Activated CD8-positive, alpha-beta memory T cell treated with anti-CD3 and anti-CD28 coated beads, Interleukin-2, amount 50 U/mL, for 24 hours (primary cell): ENCODE data around the gene MEGF6.

Experiments used
- DNase-seq: peaks from one replicate; pipeline ENCODE4 v3.0.0-alpha.2; 2020; ENCODE audit errors: extremely low read depth

The MEGF6 gene, protein sequence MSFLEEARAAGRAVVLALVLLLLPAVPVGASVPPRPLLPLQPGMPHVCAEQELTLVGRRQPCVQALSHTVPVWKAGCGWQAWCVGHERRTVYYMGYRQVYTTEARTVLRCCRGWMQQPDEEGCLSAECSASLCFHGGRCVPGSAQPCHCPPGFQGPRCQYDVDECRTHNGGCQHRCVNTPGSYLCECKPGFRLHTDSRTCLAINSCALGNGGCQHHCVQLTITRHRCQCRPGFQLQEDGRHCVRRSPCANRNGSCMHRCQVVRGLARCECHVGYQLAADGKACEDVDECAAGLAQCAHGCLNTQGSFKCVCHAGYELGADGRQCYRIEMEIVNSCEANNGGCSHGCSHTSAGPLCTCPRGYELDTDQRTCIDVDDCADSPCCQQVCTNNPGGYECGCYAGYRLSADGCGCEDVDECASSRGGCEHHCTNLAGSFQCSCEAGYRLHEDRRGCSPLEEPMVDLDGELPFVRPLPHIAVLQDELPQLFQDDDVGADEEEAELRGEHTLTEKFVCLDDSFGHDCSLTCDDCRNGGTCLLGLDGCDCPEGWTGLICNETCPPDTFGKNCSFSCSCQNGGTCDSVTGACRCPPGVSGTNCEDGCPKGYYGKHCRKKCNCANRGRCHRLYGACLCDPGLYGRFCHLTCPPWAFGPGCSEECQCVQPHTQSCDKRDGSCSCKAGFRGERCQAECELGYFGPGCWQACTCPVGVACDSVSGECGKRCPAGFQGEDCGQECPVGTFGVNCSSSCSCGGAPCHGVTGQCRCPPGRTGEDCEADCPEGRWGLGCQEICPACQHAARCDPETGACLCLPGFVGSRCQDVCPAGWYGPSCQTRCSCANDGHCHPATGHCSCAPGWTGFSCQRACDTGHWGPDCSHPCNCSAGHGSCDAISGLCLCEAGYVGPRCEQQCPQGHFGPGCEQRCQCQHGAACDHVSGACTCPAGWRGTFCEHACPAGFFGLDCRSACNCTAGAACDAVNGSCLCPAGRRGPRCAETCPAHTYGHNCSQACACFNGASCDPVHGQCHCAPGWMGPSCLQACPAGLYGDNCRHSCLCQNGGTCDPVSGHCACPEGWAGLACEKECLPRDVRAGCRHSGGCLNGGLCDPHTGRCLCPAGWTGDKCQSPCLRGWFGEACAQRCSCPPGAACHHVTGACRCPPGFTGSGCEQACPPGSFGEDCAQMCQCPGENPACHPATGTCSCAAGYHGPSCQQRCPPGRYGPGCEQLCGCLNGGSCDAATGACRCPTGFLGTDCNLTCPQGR (N-terminal part only)

DNA sequence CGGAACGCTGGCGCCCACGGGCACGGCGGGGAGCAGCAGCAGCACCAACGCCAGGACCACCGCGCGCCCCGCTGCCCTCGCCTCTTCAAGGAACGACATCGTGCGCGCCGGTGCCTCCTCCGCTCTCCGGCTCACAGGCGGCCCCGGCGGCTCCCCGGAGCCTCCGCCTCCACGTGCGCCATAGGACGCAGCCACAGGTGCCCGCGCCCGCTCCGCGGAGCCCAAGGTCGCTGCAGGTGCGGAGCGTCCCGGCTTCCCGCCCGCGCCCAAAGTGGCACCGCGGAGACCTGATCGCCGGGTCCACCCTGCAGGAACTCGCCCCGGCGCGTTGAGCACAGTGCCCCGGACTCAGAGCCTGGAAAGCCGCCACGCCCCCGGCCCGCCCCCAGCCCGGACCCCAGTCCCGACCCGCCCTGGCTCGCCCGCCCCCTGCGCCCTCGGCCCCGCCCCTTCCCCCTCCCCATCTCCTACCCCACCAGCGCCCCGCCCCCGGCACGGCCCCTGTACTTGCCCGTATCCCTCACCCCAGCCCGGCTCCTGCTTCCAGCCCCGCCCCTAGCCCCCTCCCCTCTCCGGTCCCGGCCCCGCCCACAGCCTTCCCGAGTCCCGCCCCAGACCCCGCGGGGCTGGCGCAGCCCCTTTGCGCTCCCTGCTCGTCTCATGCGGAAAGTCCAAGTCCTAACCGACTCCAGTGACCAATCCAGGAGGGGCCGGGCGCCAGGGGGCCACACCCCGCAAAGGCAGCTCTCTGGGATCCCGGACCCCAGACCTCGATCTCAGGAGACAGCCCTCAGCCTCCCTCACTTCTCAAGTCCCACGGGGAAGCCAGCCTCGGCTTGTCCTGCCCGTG, at the start of gene MEGF6:
TSS of gene MEGF6 (minus strand) at position 339 of the 850 bp plus-strand sequence. CDS start at position 99, 240 bp downstream.
- no peak for DNase-seq

GRCh38 chr1:3660704-3661103, 49.4 kb upstream of the MEGF6 start:
- no peak for DNase-seq

DNA sequence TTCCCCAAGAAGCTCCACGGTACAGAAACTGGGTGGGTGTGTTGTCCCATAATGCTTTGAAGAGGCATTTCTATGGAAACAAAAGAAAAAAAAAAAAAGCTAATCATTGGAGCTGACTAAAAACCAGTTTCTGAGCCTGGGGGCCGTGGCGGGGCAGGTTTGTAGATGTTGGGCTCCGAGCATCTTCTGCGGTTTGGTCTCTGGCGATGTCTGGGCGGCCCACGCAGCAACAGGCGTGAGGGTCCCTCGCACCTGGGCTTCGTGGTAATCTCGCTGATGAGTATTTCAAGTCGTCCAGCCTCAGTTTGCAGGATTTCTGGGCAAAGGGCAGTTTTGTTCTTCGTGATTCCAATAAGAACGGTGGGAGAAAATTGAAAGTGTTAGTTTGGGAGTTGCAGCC, 47.8 kb upstream of the MEGF6 start:
- no peak for DNase-seq

- no peak for DNase-seq
These were observed 46.9 kb upstream of the MEGF6 start for GRCh38 chr1:3658231-3658615.

GRCh38 chr1:3657578-3658230, 46.4 kb upstream of the MEGF6 start:
- no peak for DNase-seq

DNA sequence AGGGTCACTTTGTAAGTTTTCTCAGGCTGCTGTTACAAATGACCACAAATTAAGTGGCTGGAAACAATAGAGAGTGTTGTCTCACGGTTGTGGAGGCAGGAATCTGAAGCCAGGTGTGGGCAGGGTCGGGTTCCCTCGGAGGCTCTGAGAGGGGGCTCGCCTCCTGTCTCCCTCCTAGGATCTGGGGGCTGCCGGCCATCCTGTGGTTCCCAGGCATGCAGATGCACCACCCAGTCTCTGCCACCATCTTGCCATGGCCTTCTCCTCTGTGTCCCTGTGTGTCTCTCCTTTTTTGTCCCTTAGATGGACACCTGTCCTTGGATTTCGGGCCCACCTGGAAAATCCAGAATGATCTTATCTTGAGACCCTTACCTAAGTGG, 45.8 kb upstream of the MEGF6 start:
- DNase-seq = no peak

- DNase-seq = no peak
These were observed 45.3 kb upstream of the MEGF6 start for GRCh38 chr1:3656450-3657095.

DNA sequence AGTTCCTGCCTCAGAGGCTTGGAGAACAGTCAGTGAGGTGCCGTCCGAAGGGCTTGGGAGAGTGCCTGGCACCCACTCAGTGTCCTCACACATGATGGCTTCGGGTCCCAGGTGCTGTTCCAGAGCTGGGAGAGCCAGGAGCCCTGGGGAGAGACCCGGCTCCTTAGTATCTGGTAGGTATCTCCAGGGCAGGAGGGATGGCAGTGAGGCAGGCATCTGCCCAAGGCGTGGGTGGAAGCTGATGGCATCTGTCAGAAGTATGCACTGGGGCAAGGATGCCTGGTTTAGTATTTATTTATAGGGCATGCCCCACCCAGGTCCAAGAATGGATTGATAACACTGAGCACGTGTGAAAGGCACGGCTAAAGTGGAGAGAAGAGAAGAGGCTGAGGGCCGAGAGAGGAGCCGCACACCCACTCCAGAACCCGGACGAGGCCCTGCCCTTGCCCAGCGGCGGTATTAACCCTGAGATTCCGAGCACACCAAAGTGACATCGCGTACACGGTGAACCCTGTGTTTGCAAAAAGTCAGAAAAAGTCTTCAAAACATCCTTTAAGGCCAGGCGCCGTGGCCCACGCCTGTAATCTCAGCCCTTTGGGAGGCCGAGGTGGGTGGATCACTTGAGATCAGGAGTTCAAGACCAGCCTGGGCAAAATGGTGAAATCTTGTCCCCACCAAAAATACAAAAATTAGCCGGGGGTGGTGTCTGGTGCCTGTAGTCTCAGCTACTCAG, 43.4 kb upstream of the MEGF6 start:
- DNase-seq = no peak

GRCh38 chr1:3653286-3653618, 41.9 kb upstream of the MEGF6 start:
- no peak for DNase-seq

DNA sequence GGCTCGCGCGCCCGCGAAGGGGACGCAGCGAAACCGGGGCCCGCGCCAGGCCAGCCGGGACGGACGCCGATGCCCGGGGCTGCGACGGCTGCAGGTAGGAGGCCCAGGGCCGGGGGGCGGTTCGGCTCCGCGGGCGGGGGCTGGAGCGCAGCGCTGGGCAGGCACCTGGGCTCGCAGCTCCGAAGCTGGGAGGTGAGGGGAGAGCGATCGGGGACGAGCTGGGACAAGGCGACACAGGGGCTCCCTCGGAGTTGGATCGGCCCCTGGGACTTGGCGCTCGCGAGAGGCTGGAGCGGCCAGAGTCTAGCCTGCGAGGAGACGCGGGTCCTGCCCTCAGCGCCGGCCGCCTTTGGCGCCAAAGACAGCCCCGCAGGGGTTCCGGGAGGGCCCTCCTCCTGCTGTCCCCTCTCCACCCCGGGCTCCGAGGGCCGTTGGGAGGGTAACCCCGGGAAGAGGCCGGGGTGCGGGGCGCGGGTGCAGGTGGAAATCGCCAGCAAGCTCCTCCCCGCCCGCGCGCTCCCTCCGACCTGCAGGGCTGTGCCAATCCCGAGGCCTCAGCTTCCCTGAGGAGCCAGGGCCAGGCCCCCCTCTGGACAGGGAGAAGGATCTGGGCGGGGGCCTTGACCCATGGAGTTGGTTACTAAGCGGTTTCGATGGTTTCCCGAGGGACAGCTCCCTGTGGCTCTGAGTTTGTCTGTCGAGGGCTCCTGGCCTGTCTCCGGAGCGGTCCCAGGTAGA, 41.4 kb upstream of the MEGF6 start:
- DNase-seq = no peak

DNA sequence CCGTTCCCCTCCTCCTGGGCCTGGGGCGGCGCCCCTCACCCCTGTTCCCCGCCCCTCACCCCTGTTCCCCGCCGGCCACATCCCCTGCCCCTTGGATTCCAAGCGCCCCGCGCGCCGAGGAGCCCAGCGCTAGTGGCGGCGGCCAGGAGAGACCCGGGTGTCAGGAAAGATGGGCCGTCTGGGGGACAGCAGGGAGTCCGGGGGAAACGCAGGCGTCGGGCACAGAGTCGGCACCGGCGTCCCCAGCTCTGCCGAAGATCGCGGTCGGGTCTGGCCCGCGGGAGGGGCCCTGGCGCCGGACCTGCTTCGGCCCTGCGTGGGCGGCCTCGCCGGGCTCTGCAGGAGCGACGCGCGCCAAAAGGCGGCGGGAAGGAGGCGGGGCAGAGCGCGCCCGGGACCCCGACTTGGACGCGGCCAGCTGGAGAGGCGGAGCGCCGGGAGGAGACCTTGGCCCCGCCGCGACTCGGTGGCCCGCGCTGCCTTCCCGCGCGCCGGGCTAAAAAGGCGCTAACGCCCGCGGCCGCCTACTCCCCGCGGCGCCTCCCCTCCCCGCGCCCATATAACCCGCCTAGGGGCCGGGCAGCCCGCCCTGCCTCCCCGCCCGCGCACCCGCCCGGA, 40.7 kb upstream of the MEGF6 start, which contains the start of gene TP73:
TSS of gene TP73 (plus strand) at position 587 of the 618 bp plus-strand sequence. CDS start 29,850 bp downstream, outside the sequence.
- no peak for DNase-seq

DNA sequence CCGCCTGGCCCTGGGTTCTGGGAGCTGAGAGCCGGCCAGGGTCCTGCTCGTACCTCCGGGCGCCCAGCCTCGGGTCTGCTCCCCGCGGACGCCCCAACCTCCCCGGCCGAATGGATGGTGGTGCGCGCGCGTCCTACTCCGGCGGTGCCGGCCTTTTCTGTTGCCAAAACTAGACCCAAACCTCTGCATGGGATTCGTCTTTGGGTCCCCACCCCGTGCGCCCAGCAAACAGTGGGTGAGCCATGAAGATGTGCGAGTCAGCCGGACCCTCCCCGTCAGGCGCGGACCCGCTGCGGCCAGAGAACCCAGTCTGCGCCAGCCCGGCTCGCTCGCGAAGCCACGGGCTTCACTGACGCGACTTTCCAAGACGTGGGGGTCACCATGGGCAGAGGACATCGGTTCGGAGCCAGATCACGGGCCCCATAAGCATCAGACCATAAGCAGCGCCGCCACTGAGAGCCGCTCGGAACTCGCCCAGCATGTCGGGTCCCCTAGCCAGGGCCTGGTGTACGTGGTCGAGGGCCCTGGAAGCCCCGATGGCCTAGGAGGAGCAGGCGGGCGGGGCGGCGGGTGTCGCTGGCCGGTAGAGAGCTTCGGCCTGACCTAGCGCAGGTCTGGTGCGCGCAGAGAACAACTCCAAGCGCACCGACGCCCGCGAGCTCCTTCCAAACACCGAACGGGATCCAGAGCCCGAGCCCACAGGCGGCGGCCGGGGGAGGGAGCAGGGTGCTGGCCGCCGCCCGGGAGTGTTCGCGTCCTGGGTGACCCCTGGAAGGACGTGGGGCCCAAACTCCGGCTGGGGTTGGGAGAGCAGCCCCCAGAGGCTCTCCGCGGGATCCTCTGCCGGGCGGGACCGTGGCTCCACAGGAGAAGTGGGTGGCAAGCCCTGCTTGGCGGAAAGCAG, 40.0 kb upstream of the MEGF6 start:
- no peak for DNase-seq

DNA sequence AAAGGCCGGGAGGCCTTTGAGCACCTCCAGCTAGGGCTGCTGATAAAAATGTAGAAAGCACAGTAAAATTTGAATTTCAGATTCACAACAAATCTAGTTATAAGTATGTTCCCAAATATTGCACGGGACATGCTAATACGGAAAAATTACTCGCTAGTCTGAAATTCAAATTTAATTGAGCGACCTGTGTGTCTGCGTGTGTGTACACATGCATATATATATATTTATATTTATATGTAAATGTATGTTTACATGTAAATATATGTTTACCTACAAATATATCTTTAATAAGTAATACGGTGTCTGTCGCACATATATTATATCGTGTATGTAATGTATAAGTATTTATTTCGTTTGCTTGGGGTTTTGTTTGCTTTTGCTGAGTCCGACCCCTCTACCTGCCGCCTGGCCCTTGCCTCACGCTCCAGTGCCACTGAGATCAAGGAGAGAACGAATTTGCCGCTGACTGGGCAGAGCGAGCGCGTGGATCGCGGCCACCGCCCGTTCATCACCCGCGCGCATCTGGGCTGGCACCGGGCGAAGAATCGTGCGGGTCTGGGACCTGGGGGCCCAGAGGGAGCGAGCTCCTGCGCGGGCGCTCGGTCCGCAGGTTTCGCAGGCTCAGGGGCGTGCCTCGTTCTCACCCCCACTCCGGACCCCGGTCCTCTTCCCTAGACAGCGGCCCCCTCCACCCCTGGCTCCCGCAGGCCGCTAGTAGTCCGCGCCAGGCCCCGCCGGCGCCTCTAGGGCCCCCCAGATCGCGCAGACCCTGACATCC, 39.1 kb upstream of the MEGF6 start:
- no peak for DNase-seq

DNA sequence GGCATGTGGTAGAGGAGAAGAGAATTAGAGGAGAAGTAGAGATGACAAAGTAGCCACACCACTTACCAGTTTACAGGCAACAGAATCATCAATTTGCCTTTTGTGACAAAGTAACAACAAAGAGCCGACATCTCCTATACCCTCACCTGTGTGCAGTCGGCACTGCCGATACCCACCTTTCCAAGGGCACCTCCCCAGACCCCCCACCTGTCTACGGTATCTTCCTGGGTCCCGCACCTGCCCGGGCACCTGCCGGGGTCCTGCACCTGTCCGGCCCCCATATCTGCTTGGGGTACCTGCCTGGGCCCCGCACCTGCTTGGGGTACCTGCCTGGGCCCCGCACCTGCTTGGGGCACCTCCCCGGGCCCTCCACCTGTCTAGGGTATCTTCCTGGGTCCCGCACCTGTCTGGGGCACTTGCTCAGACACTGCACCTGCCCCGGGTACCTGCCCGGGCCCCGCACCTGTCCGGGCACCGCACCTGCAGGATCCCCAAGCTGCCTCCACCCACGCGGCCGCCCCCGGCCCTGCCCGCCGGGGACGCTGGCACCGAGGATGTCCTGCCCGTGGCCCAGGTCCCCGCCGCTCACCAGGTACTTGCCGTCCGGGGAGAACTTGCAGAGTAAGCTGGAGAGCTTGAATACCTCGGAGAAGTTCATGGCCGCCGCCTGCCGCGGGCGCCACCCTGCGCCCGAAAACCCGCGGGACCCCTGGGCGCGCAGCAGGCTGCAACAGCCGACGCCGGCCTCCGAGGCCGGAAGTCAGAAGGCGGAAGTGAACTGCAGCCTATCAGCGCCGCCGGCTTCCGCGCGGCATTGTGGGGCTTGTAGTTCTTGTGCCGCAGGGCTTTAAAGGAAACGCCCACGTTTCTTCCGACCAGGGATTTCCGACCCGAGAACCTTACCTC, 38.3 kb upstream of the MEGF6 start, which contains the start of gene WRAP73:
TSS of gene WRAP73 (minus strand) at position 762 of the 906 bp plus-strand sequence. CDS start at position 658, 104 bp downstream.
- DNase-seq = peak; percentile 69

DNA sequence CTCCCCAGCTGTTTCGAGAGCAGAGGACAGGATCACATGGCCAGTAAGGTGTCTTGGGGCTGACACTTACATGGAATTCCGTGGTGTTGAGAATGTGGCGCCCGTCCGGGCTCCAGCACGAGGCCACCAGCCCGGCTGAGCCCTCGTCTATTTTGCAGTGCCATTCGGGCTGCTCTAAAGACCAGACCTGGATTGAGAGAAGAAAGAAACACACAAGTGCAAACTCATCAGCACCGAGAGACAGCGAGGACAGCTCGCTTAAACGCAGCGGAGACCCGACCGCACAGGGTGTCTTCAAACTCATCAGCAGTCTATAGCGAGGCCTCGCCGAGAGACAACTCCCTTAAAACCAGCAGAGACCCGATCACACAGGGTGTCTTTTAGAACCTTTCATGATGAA, 35.3 kb upstream of the MEGF6 start:
- DNase-seq = no peak
